HepG2 (cell line): ENCODE measurements around the gene TCN2. TPM values are rescaled to one million over a fixed set of nuclear protein-coding genes. Genes with fewer than 3 reads are reported as not detected.
A peak's percentile ranks its signal among the peaks of the same experiment; 100 is the strongest.

Source experiments
- BRD4 ChIP-seq: sonication (generic); formaldehyde crosslinking; IDR thresholded peaks from 2 replicates; pipeline ENCODE4 v1.4.0; 2020; ENCODE audit warnings: missing genetic modification reagents
- CENPX ChIP-seq: sonication (generic); formaldehyde crosslinking; IDR thresholded peaks from 2 replicates; pipeline ENCODE4 v1.9.0; 2021; ENCODE audit warnings: mild to moderate bottlenecking, missing genetic modification reagents, moderate library complexity
- FLYWCH1 ChIP-seq: sonication (generic); formaldehyde crosslinking; IDR thresholded peaks from 2 replicates; pipeline ENCODE4 v1.8.1; 2023; ENCODE audit warnings: mild to moderate bottlenecking, missing genetic modification reagents
- HNRNPH1 ChIP-seq: fragments of 200-400 bp; formaldehyde crosslinking; optimal IDR thresholded peaks from 2 replicates; pipeline ENCODE3; 2017; ENCODE audit warnings: mild to moderate bottlenecking, low read depth, low read length
- MEIS1 ChIP-seq: sonication (generic); formaldehyde crosslinking; IDR thresholded peaks from 2 replicates; pipeline ENCODE4 v1.9.0; 2021; ENCODE audit warnings: mild to moderate bottlenecking, missing genetic modification reagents, moderate library complexity, borderline replicate concordance
- PHF5A ChIP-seq: IDR thresholded peaks from one replicate; pipeline ENCODE4 v1.6.1; 2018; ENCODE audit warnings: low read depth, missing genetic modification reagents; ENCODE audit not compliant: unreplicated experiment
- RBM39 ChIP-seq: fragments of 200-400 bp; formaldehyde crosslinking; IDR thresholded peaks from one replicate; pipeline ENCODE4 v1.6.1; 2018; ENCODE audit warnings: antibody characterized with exemption, mild to moderate bottlenecking, low read depth, low read length; ENCODE audit not compliant: poor library complexity, severe bottlenecking
- TGIF2 ChIP-seq: IDR thresholded peaks from 2 replicates; pipeline ENCODE4 v1.6.1; 2016; ENCODE audit warnings: control low read depth, missing compliant biosample characterization
- XBP1 ChIP-seq: sonication (generic); formaldehyde crosslinking; IDR thresholded peaks from 2 replicates; pipeline ENCODE4 v1.5.0; 2020; ENCODE audit warnings: missing genetic modification reagents
- ZBTB49 ChIP-seq: sonication (generic); formaldehyde crosslinking; IDR thresholded peaks from 2 replicates; pipeline ENCODE4 v1.4.0; 2020; ENCODE audit warnings: missing genetic modification reagents, borderline replicate concordance
- ZNF101 ChIP-seq: sonication (generic); formaldehyde crosslinking; IDR thresholded peaks from 2 replicates; pipeline ENCODE4 v1.4.0; 2020; ENCODE audit warnings: mild to moderate bottlenecking, low read depth, missing genetic modification reagents, borderline replicate concordance
- ZNF121 ChIP-seq: sonication (generic); formaldehyde crosslinking; IDR thresholded peaks from 2 replicates; pipeline ENCODE4 v1.5.0; 2020; ENCODE audit warnings: mild to moderate bottlenecking, missing genetic modification reagents
- ZNF18 ChIP-seq: sonication (generic); formaldehyde crosslinking; IDR thresholded peaks from 2 replicates; pipeline ENCODE4 v1.8.0; 2022; ENCODE audit warnings: mild to moderate bottlenecking, missing genetic modification reagents; ENCODE audit not compliant: insufficient replicate concordance
- ZNF232 ChIP-seq: sonication (generic); formaldehyde crosslinking; IDR thresholded peaks from 2 replicates; pipeline ENCODE4 v1.4.0; 2020; ENCODE audit warnings: missing genetic modification reagents, borderline replicate concordance
- ZNF337 ChIP-seq: sonication (generic); formaldehyde crosslinking; IDR thresholded peaks from 2 replicates; pipeline ENCODE4 v1.5.1; 2020; ENCODE audit warnings: missing genetic modification reagents, low read depth, mild to moderate bottlenecking, borderline replicate concordance
- ZNF34 ChIP-seq: sonication (generic); formaldehyde crosslinking; IDR thresholded peaks from 2 replicates; pipeline ENCODE4 v1.4.0; 2020; ENCODE audit warnings: mild to moderate bottlenecking, missing genetic modification reagents, borderline replicate concordance
- ZNF510 ChIP-seq: sonication (generic); formaldehyde crosslinking; IDR thresholded peaks from 2 replicates; pipeline ENCODE4 v1.4.0; 2020; ENCODE audit warnings: low read depth, mild to moderate bottlenecking, missing genetic modification reagents
- ZNF766 ChIP-seq: sonication (generic); formaldehyde crosslinking; IDR thresholded peaks from 2 replicates; pipeline ENCODE4 v1.5.0; 2020; ENCODE audit warnings: missing genetic modification reagents, borderline replicate concordance
- ZNF768 ChIP-seq: sonication (generic); formaldehyde crosslinking; IDR thresholded peaks from 2 replicates; pipeline ENCODE4 v1.4.0; 2020; ENCODE audit warnings: missing genetic modification reagents
- polyA plus RNA-seq, 8 experiments: library from polyadenylated mRNA; depleted of rRNA in 3 of 8; stranded (reverse) in 7 of 8; unstranded in 1 of 8; fragments of >200 nt; fragmentation: Illumina TruSeq in 4 of 8; extraction: Trizol in 4 of 8; gene quantifications; 2 replicates each; pipeline versions ENCODE4 v1.2.1 to v1.2.3, GENCODE V29; 2011 to 2016; ENCODE audit warnings: low read depth in 4 of 8, missing spikeins in 1 of 8, mixed read lengths in 1 of 8; ENCODE audit not compliant: insufficient read depth in 1 of 8
- total RNA-seq, 5 experiments: library from RNA; depleted of rRNA; stranded (reverse); fragments of >200 nt; fragmentation: Illumina TruSeq; extraction: Trizol; gene quantifications; 2 replicates each; pipeline ENCODE4 v1.2.3, GENCODE V29; 2016; ENCODE audit warnings: low read depth in 1 of 5
- TF ChIP-seq, protein P1 (sequence below): sonication (generic); formaldehyde crosslinking; conservative IDR thresholded peaks from 2 replicates; pipeline ENCODE4 v1.8.1; 2023; ENCODE audit warnings: missing genetic modification reagents
- TF ChIP-seq, protein P2 (sequence below): sonication (generic); formaldehyde crosslinking; IDR thresholded peaks from 2 replicates; pipeline ENCODE4 v1.5.0; 2020; ENCODE audit warnings: missing genetic modification reagents

TCN2 gene
- total and polyA plus RNA-seq, 2 of the 13 experiments (the other 11 are each of a cell fraction or from before 2014, with no cell fraction given): 0.29 to 0.31 TPM

DNA sequence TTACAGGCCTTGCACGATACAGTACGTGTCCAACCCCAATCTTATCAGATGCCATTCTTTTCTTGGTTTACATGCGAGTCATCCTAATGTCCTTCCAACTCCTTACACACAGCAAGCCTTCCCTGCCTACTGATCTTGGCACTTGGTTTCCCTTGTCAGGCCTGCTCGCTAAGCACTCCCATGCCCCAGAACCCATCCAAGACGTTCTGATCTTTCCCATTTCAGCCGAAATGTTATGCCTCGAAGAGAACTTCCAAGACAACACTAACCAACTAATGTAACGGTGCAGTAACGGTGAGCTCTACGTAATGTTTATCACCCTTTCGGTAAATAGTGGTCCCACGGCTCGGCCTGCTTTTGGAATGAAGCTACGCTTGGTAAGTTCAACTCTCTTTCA lies 15.8 kb upstream of the TCN2 start (continued):
- TF ChIP-seq ZNF18 (CRISPR knock-in tag) (peak; percentile 34), ZNF232 (CRISPR knock-in tag) (no peak), CENPX (CRISPR knock-in tag) (no peak), ZNF121 (CRISPR knock-in tag) (no peak), RBM39 (no peak), ZNF766 (CRISPR knock-in tag) (no peak), HNRNPH1 (no peak), ZNF34 (CRISPR knock-in tag) (0 out of 2 replicates have a peak, but pooled peaks have one; percentile 22), ZNF101 (CRISPR knock-in tag) (no peak), MEIS1 (CRISPR knock-in tag) (0 out of 2 replicates have a peak, but pooled peaks have one; percentile 12), FLYWCH1 (CRISPR knock-in tag) (no peak), BRD4 (CRISPR knock-in tag) (no peak), ZBTB49 (no peak), ZNF768 (CRISPR knock-in tag) (no peak), XBP1 (CRISPR knock-in tag) (no peak), ZNF510 (CRISPR knock-in tag) (0 out of 2 replicates have a peak, but pooled peaks have one; percentile 19), ZNF337 (CRISPR knock-in tag) (no peak), TGIF2 (no peak), PHF5A (CRISPR knock-in tag) (no peak)
- TF ChIP-seq, protein P1, sequence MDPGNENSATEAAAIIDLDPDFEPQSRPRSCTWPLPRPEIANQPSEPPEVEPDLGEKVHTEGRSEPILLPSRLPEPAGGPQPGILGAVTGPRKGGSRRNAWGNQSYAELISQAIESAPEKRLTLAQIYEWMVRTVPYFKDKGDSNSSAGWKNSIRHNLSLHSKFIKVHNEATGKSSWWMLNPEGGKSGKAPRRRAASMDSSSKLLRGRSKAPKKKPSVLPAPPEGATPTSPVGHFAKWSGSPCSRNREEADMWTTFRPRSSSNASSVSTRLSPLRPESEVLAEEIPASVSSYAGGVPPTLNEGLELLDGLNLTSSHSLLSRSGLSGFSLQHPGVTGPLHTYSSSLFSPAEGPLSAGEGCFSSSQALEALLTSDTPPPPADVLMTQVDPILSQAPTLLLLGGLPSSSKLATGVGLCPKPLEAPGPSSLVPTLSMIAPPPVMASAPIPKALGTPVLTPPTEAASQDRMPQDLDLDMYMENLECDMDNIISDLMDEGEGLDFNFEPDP (CRISPR knock-in tag): 0 out of 2 replicates have a peak, but pooled peaks have one; percentile 65
- TF ChIP-seq, protein P2, sequence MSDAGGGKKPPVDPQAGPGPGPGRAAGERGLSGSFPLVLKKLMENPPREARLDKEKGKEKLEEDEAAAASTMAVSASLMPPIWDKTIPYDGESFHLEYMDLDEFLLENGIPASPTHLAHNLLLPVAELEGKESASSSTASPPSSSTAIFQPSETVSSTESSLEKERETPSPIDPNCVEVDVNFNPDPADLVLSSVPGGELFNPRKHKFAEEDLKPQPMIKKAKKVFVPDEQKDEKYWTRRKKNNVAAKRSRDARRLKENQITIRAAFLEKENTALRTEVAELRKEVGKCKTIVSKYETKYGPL (CRISPR knock-in tag): no peak
